Colonic mucosa (tissue), 4 donors: ENCODE results near the gene PRRG2. TPM values are rescaled to one million over a fixed set of nuclear protein-coding genes. Genes with fewer than 3 reads are reported as not detected.
A peak's percentile ranks its signal among the peaks of the same experiment; 100 is the strongest.

ENCODE experiments used
- DNase-seq: peaks from one replicate; pipeline ENCODE4 v3.0.0-alpha.2; 2020
- H3K27ac ChIP-seq: fragments of 200-600 bp; one replicate; pipeline ENCODE4 v1.8.0; 2021
- H3K27me3 ChIP-seq: fragments of 200-600 bp; one replicate; pipeline ENCODE4 v1.8.0; 2021
- H3K36me3 ChIP-seq: fragments of 200-600 bp; one replicate; pipeline ENCODE4 v1.8.0; 2021
- H3K4me1 ChIP-seq: fragments of 200-600 bp; one replicate; pipeline ENCODE4 v1.8.0; 2021; ENCODE audit warnings: mild to moderate bottlenecking
- H3K4me3 ChIP-seq: fragments of 200-600 bp; one replicate; pipeline ENCODE4 v1.8.0; 2021
- H3K9ac ChIP-seq, 2 donors: one replicate each; pipeline ENCODE4 v1.7.0; 2013; ENCODE audit warnings: control low read depth in 2 of 2, low read depth in 2 of 2, low read length in 2 of 2
- H3K9me3 ChIP-seq: fragments of 200-600 bp; one replicate; pipeline ENCODE4 v1.8.0; 2021
- CTCF ChIP-seq: fragments of 200-600 bp; IDR thresholded peaks from one replicate; pipeline ENCODE4 v1.8.0; 2022; ENCODE audit warnings: antibody characterized with exemption, mild to moderate bottlenecking
- intact Hi-C: fragments of 100-400 bp; cut with DNase I; formaldehyde crosslinking; loops from one replicate; pipeline ENCODE4 v1.14.1; 2022
- total RNA-seq, 2 donors: library from RNA; stranded (reverse); fragmentation: NEBNext Ultra II Directional in 1 of 2; extraction: Animal tissue kit (Norgen Biotek cat#: 25700) in 1 of 2; gene quantifications; one replicate each; pipeline ENCODE4 v1.2.1, GENCODE V29; 2021
- donor health status: healthy.
- donor health status: DM: no; HTN: no; CAD: no.
- donor health status: DM: no; HTN: no; CAD: no.

PRRG2 gene
- total RNA-seq, 2 donors from 2014 or later: 16.2 to 20.2 TPM

- no peaks in the 10 kb centered on the region for H3K36me3 ChIP-seq
- no peaks in the 10 kb centered on the region for H3K9me3 ChIP-seq
- TF ChIP-seq CTCF: no peak
- intact Hi-C loops: no loop called here
- H3K4me1 ChIP-seq: peaks cover 12% of the 10 kb centered on the region
- no peak overlapping the region for H3K27ac ChIP-seq
- no peak overlapping the region for H3K9ac ChIP-seq
- H3K27me3 ChIP-seq: no peaks in the 10 kb centered on the region
- no peak overlapping the region for H3K4me3 ChIP-seq
- no peak for DNase-seq
Measured at GRCh38 chr19:49583239-49583638, 2.1 kb downstream of the PRRG2 start.

GRCh38 chr19:49585023-49585422 lies 3.9 kb downstream of the PRRG2 start:
- Histone ChIP-seq H3K9ac (no peak overlapping the region), H3K27me3 (no peaks in the 10 kb centered on the region), H3K36me3 (no peaks in the 10 kb centered on the region), H3K27ac (no peak overlapping the region), H3K4me1 (no peaks in the 10 kb centered on the region), H3K9me3 (no peaks in the 10 kb centered on the region), H3K4me3 (no peak overlapping the region)
- no peak for TF ChIP-seq CTCF
- intact Hi-C loops: no loop called here
- DNase-seq: no peak

GRCh38 chr19:49587227-49587626 lies 6.1 kb downstream of the PRRG2 start:
- no peak for DNase-seq

GRCh38 chr19:49588365-49589122 lies 7.4 kb downstream of the PRRG2 start:
- Histone ChIP-seq H3K4me3 (no peak overlapping the region), H3K27ac (no peak overlapping the region), H3K9ac (peak overlapping the region in 1 of 2 donors; percentile 7), H3K27me3 (no peaks in the 10 kb centered on the region), H3K4me1 (no peaks in the 10 kb centered on the region), H3K9me3 (no peaks in the 10 kb centered on the region), H3K36me3 (no peaks in the 10 kb centered on the region)
- TF ChIP-seq CTCF: no peak
- intact Hi-C loops: no loop called here
- peak; percentile 22 for DNase-seq

More at GRCh38 chr19:49587227-49587626, 6.1 kb downstream of the PRRG2 start:
- H3K4me1 ChIP-seq: no peaks in the 10 kb centered on the region
- no peak overlapping the region for H3K4me3 ChIP-seq
- no peak overlapping the region for H3K27ac ChIP-seq
- H3K9ac ChIP-seq: no peak overlapping the region
- no peak for TF ChIP-seq CTCF
- H3K36me3 ChIP-seq: no peaks in the 10 kb centered on the region
- no peaks in the 10 kb centered on the region for H3K9me3 ChIP-seq
- intact Hi-C loops: no loop called here
- H3K27me3 ChIP-seq: no peaks in the 10 kb centered on the region

GRCh38 chr19:49589502-49589905 lies 8.4 kb downstream of the PRRG2 start:
- peak overlapping the region; percentile 91 for H3K27ac ChIP-seq
- no peak overlapping the region for H3K4me3 ChIP-seq
- H3K9ac ChIP-seq: no peak overlapping the region
- no peak for DNase-seq
- no peaks in the 10 kb centered on the region for H3K36me3 ChIP-seq
- no peak for TF ChIP-seq CTCF
- no peaks in the 10 kb centered on the region for H3K4me1 ChIP-seq
- no peaks in the 10 kb centered on the region for H3K9me3 ChIP-seq
- no peaks in the 10 kb centered on the region for H3K27me3 ChIP-seq
- intact Hi-C loops: no loop called here
